Measurements from ENCODE around the gene RAB3D. TPM values are rescaled to one million over a fixed set of nuclear protein-coding genes. Genes with fewer than 3 reads are reported as not detected.
A peak's percentile ranks its signal among the peaks of the same experiment; 100 is the strongest.

RAB3D gene
- total and polyA plus RNA-seq, 10 of the 15 experiments (the other 5 are each of a cell fraction or from before 2014, with no cell fraction given), result 1.1 to 15.7 (median 6.2) TPM

- TF ChIP-seq POLR2A (IDR thresholded peaks at IDR 0.05; ENCODE audit: low read depth, low read length), result no peak
- TF ChIP-seq BACH1 (IDR thresholded peaks at IDR 0.05; ENCODE audit: borderline replicate concordance), result no peak
- 0 out of 2 replicates have a peak, but pooled peaks have one; percentile 13 for TF ChIP-seq RUNX3 (IDR thresholded peaks at IDR 0.05; ENCODE audit: low read length)
- no peak for TF ChIP-seq SIN3A (IDR thresholded peaks at IDR 0.05; ENCODE audit: low read depth, low read length)
- TF ChIP-seq ESRRA (IDR thresholded peaks at IDR 0.05; ENCODE audit: low read length), result peak; percentile 59; the same call in 1 of the 2 replicates
- TF ChIP-seq CUX1 (IDR thresholded peaks at IDR 0.05; ENCODE audit: insufficient replicate concordance, low read depth, low read length), result no peak
- TF ChIP-seq MTA2 (IDR thresholded peaks at IDR 0.05; ENCODE audit: low read depth), result peak; percentile 33; the same call in 1 of the 2 replicates
- TF ChIP-seq FOS (IDR thresholded peaks at IDR 0.05; ENCODE audit: borderline replicate concordance, extremely low read depth, insufficient read length), result no peak
- TF ChIP-seq LARP7 (IDR thresholded peaks at IDR 0.05), result peak; percentile 56
- TF ChIP-seq SMARCA5 (IDR thresholded peaks at IDR 0.05), result peak; percentile 94
- no peak for TF ChIP-seq TCF7 (IDR thresholded peaks at IDR 0.05; ENCODE audit: borderline replicate concordance)
- no peak for TF ChIP-seq STAT1 (conservative IDR thresholded peaks at IDR 0.05)
- 0 out of 2 replicates have a peak, but pooled peaks have one; percentile 33 for TF ChIP-seq NBN (IDR thresholded peaks at IDR 0.05)
- no peak for TF ChIP-seq NR2F1 (conservative IDR thresholded peaks at IDR 0.05)
- no peak for TF ChIP-seq RELA (IDR thresholded peaks at IDR 0.05; ENCODE audit: borderline replicate concordance, partially characterized antibody)
- TF ChIP-seq CHD4 (IDR thresholded peaks at IDR 0.05), result no peak
- no peak for TF ChIP-seq USF2 (IDR thresholded peaks at IDR 0.05; ENCODE audit: borderline replicate concordance, low read depth, low read length)
- no peak for TF ChIP-seq POLR2AphosphoS5 (IDR thresholded peaks at IDR 0.05; ENCODE audit: low read length)
- no peak for TF ChIP-seq RAD21 (IDR thresholded peaks at IDR 0.05; ENCODE audit: insufficient read depth, low read depth, low read length)
- TF ChIP-seq PRDM15 (CRISPR knock-in tag; IDR thresholded peaks at IDR 0.05), result no peak
- 0 out of 2 replicates have a peak, but pooled peaks have one; percentile 1 for TF ChIP-seq CBFB (IDR thresholded peaks at IDR 0.05; ENCODE audit: low read depth)
- peak; percentile 76; the same call in 1 of the 2 replicates for TF ChIP-seq KDM1A (IDR thresholded peaks at IDR 0.05; ENCODE audit: borderline replicate concordance)
Measured at GRCh38 chr19:11373885-11374432, 34.5 kb upstream of the RAB3D start (continued).

Data from GM12878 (cell line).